ENCODE measurements around the gene CCL27.

CCL27 gene

GRCh38 chr9:34662526-34663302, at the start of gene CCL27:
CCL27 (minus strand) TSS chr9:34662657; CDS start chr9:34662633, 24 bp downstream.
- Histone ChIP-seq H3K4me3 (ENCODE audit: low read length) (no peak within 1 kb of the TSS), H3F3A (ENCODE audit: control insufficient read depth, insufficient read depth) (no peaks in the 10 kb centered on the region), H3K27ac (ENCODE audit: low read depth, low read length) (no peak within 1 kb of the TSS), H4K20me1 (ENCODE audit: control insufficient read depth, insufficient read depth, low read depth, low read length) (no peaks in the 10 kb centered on the region), H3K36me3 (ENCODE audit: control insufficient read depth, low read length) (no peaks in the 10 kb centered on the region), H3K9me3 (ENCODE audit: control insufficient read depth, insufficient read depth, low read length) (no peaks in the 10 kb centered on the region), H3K9me2 (replicated peaks; ENCODE audit: control insufficient read depth, low read length) (no peaks in the 10 kb centered on the region), H3K79me2 (ENCODE audit: control insufficient read depth, low read length) (no peaks in the 10 kb centered on the region), H3K27me3 (ENCODE audit: control insufficient read depth, low read length) (peaks cover 8% of the 10 kb centered on the region; the same call in 1 of the 2 replicates), H3K4me2 (ENCODE audit: low read length) (no peak within 1 kb of the TSS), H3K4me1 (ENCODE audit: control insufficient read depth, low read length) (peaks cover 16% of the 10 kb centered on the region)
- TF ChIP-seq, protein P1, sequence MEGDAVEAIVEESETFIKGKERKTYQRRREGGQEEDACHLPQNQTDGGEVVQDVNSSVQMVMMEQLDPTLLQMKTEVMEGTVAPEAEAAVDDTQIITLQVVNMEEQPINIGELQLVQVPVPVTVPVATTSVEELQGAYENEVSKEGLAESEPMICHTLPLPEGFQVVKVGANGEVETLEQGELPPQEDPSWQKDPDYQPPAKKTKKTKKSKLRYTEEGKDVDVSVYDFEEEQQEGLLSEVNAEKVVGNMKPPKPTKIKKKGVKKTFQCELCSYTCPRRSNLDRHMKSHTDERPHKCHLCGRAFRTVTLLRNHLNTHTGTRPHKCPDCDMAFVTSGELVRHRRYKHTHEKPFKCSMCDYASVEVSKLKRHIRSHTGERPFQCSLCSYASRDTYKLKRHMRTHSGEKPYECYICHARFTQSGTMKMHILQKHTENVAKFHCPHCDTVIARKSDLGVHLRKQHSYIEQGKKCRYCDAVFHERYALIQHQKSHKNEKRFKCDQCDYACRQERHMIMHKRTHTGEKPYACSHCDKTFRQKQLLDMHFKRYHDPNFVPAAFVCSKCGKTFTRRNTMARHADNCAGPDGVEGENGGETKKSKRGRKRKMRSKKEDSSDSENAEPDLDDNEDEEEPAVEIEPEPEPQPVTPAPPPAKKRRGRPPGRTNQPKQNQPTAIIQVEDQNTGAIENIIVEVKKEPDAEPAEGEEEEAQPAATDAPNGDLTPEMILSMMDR (IDR thresholded peaks at IDR 0.05; ENCODE audit: low read depth, low read length, poor library complexity, severe bottlenecking): no peak
- no peak for TF ChIP-seq EZH2phosphoT487 (IDR thresholded peaks at IDR 0.05; ENCODE audit: borderline replicate concordance, low read length)

DNA sequence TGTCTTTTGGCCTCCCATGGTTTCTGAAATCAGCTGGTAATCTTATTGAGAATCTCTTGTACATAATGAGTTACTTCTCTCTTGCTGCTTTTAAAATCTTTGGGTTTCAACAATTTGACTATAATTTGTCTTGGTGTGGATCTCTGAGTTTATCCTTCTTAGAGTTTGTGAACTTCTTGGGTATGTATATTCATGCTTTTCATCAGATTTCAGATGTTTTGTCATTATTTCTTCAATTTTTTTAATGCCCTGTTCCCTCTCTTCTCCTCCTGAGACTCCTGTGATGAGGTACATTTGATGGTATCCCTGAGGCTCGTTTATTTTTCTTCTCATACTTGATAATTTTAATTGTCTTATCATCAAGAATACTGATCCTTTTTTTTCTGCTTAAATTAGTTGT, 49.7 kb upstream of the CCL27 start:
- no peaks in the 10 kb centered on the region for H3K36me3 ChIP-seq (ENCODE audit: control insufficient read depth, low read length)
- no peak overlapping the region for H3K27ac ChIP-seq (ENCODE audit: low read depth, low read length)
- H4K20me1 ChIP-seq (ENCODE audit: control insufficient read depth, insufficient read depth, low read depth, low read length): no peaks in the 10 kb centered on the region
- H3K4me2 ChIP-seq (ENCODE audit: low read length): no peak overlapping the region
- H3K27me3 ChIP-seq (ENCODE audit: control insufficient read depth, low read length): peaks cover 36% of the 10 kb centered on the region
- H3K4me3 ChIP-seq (ENCODE audit: low read length): no peak overlapping the region
- TF ChIP-seq, protein P1 (IDR thresholded peaks at IDR 0.05; ENCODE audit: low read depth, low read length, poor library complexity, severe bottlenecking): no peak
- TF ChIP-seq EZH2phosphoT487 (IDR thresholded peaks at IDR 0.05; ENCODE audit: borderline replicate concordance, low read length): no peak
- H3K9me3 ChIP-seq (ENCODE audit: control insufficient read depth, insufficient read depth, low read length): no peaks in the 10 kb centered on the region
- no peaks in the 10 kb centered on the region for H3K9me2 ChIP-seq (replicated peaks; ENCODE audit: control insufficient read depth, low read length)
- no peaks in the 10 kb centered on the region for H3K4me1 ChIP-seq (ENCODE audit: control insufficient read depth, low read length)
- no peaks in the 10 kb centered on the region for H3K79me2 ChIP-seq (ENCODE audit: control insufficient read depth, low read length)
- H3F3A ChIP-seq (ENCODE audit: control insufficient read depth, insufficient read depth): no peaks in the 10 kb centered on the region

- Histone ChIP-seq H3K36me3 (ENCODE audit: control insufficient read depth, low read length) (no peaks in the 10 kb centered on the region), H4K20me1 (ENCODE audit: control insufficient read depth, insufficient read depth, low read depth, low read length) (no peaks in the 10 kb centered on the region), H3K4me3 (ENCODE audit: low read length) (no peak within 1 kb of the TSS), H3K9me3 (ENCODE audit: control insufficient read depth, insufficient read depth, low read length) (no peaks in the 10 kb centered on the region), H3F3A (ENCODE audit: control insufficient read depth, insufficient read depth) (no peaks in the 10 kb centered on the region), H3K9me2 (replicated peaks; ENCODE audit: control insufficient read depth, low read length) (no peaks in the 10 kb centered on the region), H3K4me2 (ENCODE audit: low read length) (no peak within 1 kb of the TSS), H3K79me2 (ENCODE audit: control insufficient read depth, low read length) (no peaks in the 10 kb centered on the region), H3K27ac (ENCODE audit: low read depth, low read length) (no peak within 1 kb of the TSS), H3K4me1 (ENCODE audit: control insufficient read depth, low read length) (no peaks in the 10 kb centered on the region), H3K27me3 (ENCODE audit: control insufficient read depth, low read length) (peaks cover 25% of the 10 kb centered on the region)
- TF ChIP-seq, protein P1 (IDR thresholded peaks at IDR 0.05; ENCODE audit: low read depth, low read length, poor library complexity, severe bottlenecking): no peak
Observed at GRCh38 chr9:34710023-34710422, 47.6 kb upstream of the CCL27 start, which contains the start of gene CCL21. CCL21 (minus strand) TSS chr9:34710136; CDS start chr9:34710066, 70 bp downstream.
